H9 (cell line): ENCODE measurements around the gene PUM1. TPM values are rescaled to one million over a fixed set of nuclear protein-coding genes. Genes with fewer than 3 reads are reported as not detected.
"Not testable (repeated sequence)": the region's sequence is repeated elsewhere in the genome, so short reads cannot be mapped to it uniquely, and the experiment has no call there.

Experiments
- DNase-seq: peaks from one replicate; pipeline ENCODE4 v3.0.0-alpha.2; 2017
- H2AFZ ChIP-seq: one replicate; pipeline ENCODE4 v1.6.1; 2013; ENCODE audit warnings: mild to moderate bottlenecking, low read length, control low read depth, moderate library complexity
- H2AK5ac ChIP-seq: 2 replicates; pipeline ENCODE4 v1.6.1; 2013; ENCODE audit warnings: low read length, control low read depth, mixed read lengths; ENCODE audit not compliant: insufficient read length
- H2BK120ac ChIP-seq: one replicate; pipeline ENCODE4 v1.6.1; 2013; ENCODE audit warnings: low read depth, mild to moderate bottlenecking, low read length, control low read depth, inconsistent platforms; ENCODE audit not compliant: poor library complexity, severe bottlenecking
- H2BK12ac ChIP-seq: 2 replicates; pipeline ENCODE4 v1.6.1; 2013; ENCODE audit warnings: low read length, control low read depth, mixed read lengths, low read depth; ENCODE audit not compliant: insufficient read length
- H2BK15ac ChIP-seq: 2 replicates; pipeline ENCODE4 v1.6.1; 2013; ENCODE audit warnings: low read depth, low read length, control low read depth
- H2BK20ac ChIP-seq: one replicate; pipeline ENCODE4 v1.6.1; 2013; ENCODE audit warnings: low read depth, mild to moderate bottlenecking, low read length, control low read depth, inconsistent platforms; ENCODE audit not compliant: poor library complexity, severe bottlenecking
- H2BK5ac ChIP-seq: 2 replicates; pipeline ENCODE4 v1.6.1; 2013; ENCODE audit warnings: low read length, control low read depth, mixed read lengths; ENCODE audit not compliant: insufficient read length
- H3K14ac ChIP-seq: 2 replicates; pipeline ENCODE4 v1.6.1; 2013; ENCODE audit warnings: low read length, control low read depth; ENCODE audit not compliant: insufficient read depth
- H3K18ac ChIP-seq: 2 replicates; pipeline ENCODE4 v1.6.1; 2013; ENCODE audit warnings: low read depth, mild to moderate bottlenecking, mixed read lengths, low read length, control low read depth; ENCODE audit not compliant: insufficient read length
- H3K23ac ChIP-seq: 2 replicates; pipeline ENCODE4 v1.6.1; 2013; ENCODE audit warnings: low read length, control low read depth, mixed read lengths, low read depth; ENCODE audit not compliant: insufficient read length
- H3K23me2 ChIP-seq: 2 replicates; pipeline ENCODE4 v1.6.1; 2013; ENCODE audit warnings: low read depth, mild to moderate bottlenecking, mixed read lengths, low read length, control low read depth; ENCODE audit not compliant: insufficient read length, poor library complexity, severe bottlenecking
- H3K27ac ChIP-seq: 2 replicates; pipeline ENCODE4 v1.5.1; 2013; ENCODE audit warnings: low read length, control low read depth, mixed read lengths, low read depth; ENCODE audit not compliant: insufficient read length
- H3K27me3 ChIP-seq: 2 replicates; pipeline ENCODE4 v1.6.1; 2013; ENCODE audit warnings: low read length, control low read depth, inconsistent platforms; ENCODE audit not compliant: insufficient read depth
- H3K4ac ChIP-seq: 2 replicates; pipeline ENCODE4 v1.6.1; 2013; ENCODE audit warnings: low read depth, mild to moderate bottlenecking, control low read depth, inconsistent platforms, low read length, moderate library complexity
- H3K4me1 ChIP-seq: 2 replicates; pipeline ENCODE4 v1.6.1; 2013; ENCODE audit warnings: low read length, control low read depth, inconsistent platforms; ENCODE audit not compliant: insufficient read depth
- H3K4me2 ChIP-seq: 2 replicates; pipeline ENCODE4 v1.6.1; 2013; ENCODE audit warnings: low read length, control low read depth, mixed read lengths; ENCODE audit not compliant: insufficient read length, insufficient read depth
- H3K56ac ChIP-seq: 2 replicates; pipeline ENCODE4 v1.6.1; 2013; ENCODE audit warnings: low read depth, mild to moderate bottlenecking, mixed read lengths, low read length, control low read depth; ENCODE audit not compliant: insufficient read length
- H3K79me1 ChIP-seq: 2 replicates; pipeline ENCODE4 v1.6.1; 2013; ENCODE audit warnings: low read depth, mild to moderate bottlenecking, moderate library complexity, low read length, control low read depth, inconsistent platforms; ENCODE audit not compliant: insufficient read depth, poor library complexity, severe bottlenecking
- H3K79me2 ChIP-seq: 2 replicates; pipeline ENCODE4 v1.6.1; 2013; ENCODE audit warnings: low read length, control low read depth, inconsistent platforms; ENCODE audit not compliant: insufficient read depth
- H3K9ac ChIP-seq: 2 replicates; pipeline ENCODE4 v1.6.1; 2013; ENCODE audit warnings: low read length, control low read depth, mixed read lengths; ENCODE audit not compliant: insufficient read length; ENCODE audit errors: extremely low read depth
- H3K9me3 ChIP-seq: one replicate; pipeline ENCODE4 v1.6.1; 2013; ENCODE audit warnings: low read depth, low read length, inconsistent platforms; ENCODE audit not compliant: control insufficient read depth
- H3T11ph ChIP-seq: one replicate; pipeline ENCODE4 v1.6.1; 2013; ENCODE audit warnings: mild to moderate bottlenecking, low read length, control low read depth, inconsistent platforms
- H4K20me1 ChIP-seq: one replicate; pipeline ENCODE4 v1.6.1; 2013; ENCODE audit not compliant: control insufficient read depth, insufficient read length, insufficient read depth
- H4K5ac ChIP-seq: 2 replicates; pipeline ENCODE4 v1.6.1; 2013; ENCODE audit warnings: low read depth, mild to moderate bottlenecking, mixed read lengths, low read length, control low read depth; ENCODE audit not compliant: insufficient read length
- H4K8ac ChIP-seq: replicated peaks from 2 replicates; pipeline ENCODE4 v1.6.1; 2013; ENCODE audit warnings: low read length, control low read depth, mixed read lengths, low read depth; ENCODE audit not compliant: insufficient read length
- H4K91ac ChIP-seq: 2 replicates; pipeline ENCODE4 v1.6.1; 2013; ENCODE audit warnings: low read depth, mild to moderate bottlenecking, moderate library complexity, mixed read lengths, low read length, control low read depth; ENCODE audit not compliant: insufficient read length
- H3K27ac Mint-ChIP-seq, 3 experiments: 2 replicates in 2 of 3; 3 replicates in 1 of 3; pipeline ENCODE4 v1.8.0; 2020 to 2021; ENCODE audit warnings: mixed read lengths in 3 of 3, mild to moderate bottlenecking in 1 of 3, moderate library complexity in 1 of 3
- H3K27me3 Mint-ChIP-seq: 2 replicates; pipeline ENCODE4 v1.8.0; 2021; ENCODE audit warnings: low read depth, mild to moderate bottlenecking, moderate library complexity, mixed read lengths
- H3K36me3 Mint-ChIP-seq, 3 experiments: 2 replicates in 2 of 3; 3 replicates in 1 of 3; pipeline ENCODE4 v1.8.0; 2020 to 2021; ENCODE audit warnings: low read depth in 3 of 3, mixed read lengths in 3 of 3; ENCODE audit not compliant: insufficient read depth in 1 of 3
- H3K4me1 Mint-ChIP-seq, 2 experiments: 2 replicates each; pipeline ENCODE4 v1.8.0; 2020; ENCODE audit warnings: mixed read lengths in 2 of 2
- H3K4me3 Mint-ChIP-seq, 2 experiments: 2 replicates in 1 of 2; 3 replicates in 1 of 2; pipeline ENCODE4 v1.8.0; 2020 to 2021; ENCODE audit warnings: mild to moderate bottlenecking in 2 of 2, mixed read lengths in 2 of 2, moderate library complexity in 1 of 2
- H3K9me3 Mint-ChIP-seq, 2 experiments: 2 replicates in 1 of 2; 3 replicates in 1 of 2; pipeline ENCODE4 v1.8.0; 2020; ENCODE audit warnings: mild to moderate bottlenecking in 2 of 2, mixed read lengths in 2 of 2, moderate library complexity in 1 of 2
- WGBS: extraction: QIAGEN DNeasy Blood & Tissue Kit; methylation state at CpG from one replicate; pipeline ENCODE4 v1.1.7; 2013; ENCODE audit warnings: missing lambda C conversion rate, low lambda C conversion rate, mixed read lengths; ENCODE audit not compliant: insufficient read length; ENCODE audit errors: extremely low coverage; 5-methylcytosine and 5-hydroxymethylcytosine counted together
- total RNA-seq: library from RNA; stranded (reverse); gene quantifications from 2 replicates; pipeline ENCODE4 v1.2.1, GENCODE V29; 2021
- TF ChIP-seq, protein P1 (sequence below): fragments of 200-600 bp; sonication (generic); conservative IDR thresholded peaks from 3 replicates; pipeline ENCODE4 v1.8.0; 2021; ENCODE audit warnings: antibody characterized with exemption, mild to moderate bottlenecking

The PUM1 gene
- total RNA-seq, 1 experiment from 2014 or later: 164 TPM

GRCh38 chr1:31054349-31054748 is 11.2 kb downstream of the PUM1 start:
- H2BK120ac ChIP-seq: no peak overlapping the region
- TF ChIP-seq, protein P1, sequence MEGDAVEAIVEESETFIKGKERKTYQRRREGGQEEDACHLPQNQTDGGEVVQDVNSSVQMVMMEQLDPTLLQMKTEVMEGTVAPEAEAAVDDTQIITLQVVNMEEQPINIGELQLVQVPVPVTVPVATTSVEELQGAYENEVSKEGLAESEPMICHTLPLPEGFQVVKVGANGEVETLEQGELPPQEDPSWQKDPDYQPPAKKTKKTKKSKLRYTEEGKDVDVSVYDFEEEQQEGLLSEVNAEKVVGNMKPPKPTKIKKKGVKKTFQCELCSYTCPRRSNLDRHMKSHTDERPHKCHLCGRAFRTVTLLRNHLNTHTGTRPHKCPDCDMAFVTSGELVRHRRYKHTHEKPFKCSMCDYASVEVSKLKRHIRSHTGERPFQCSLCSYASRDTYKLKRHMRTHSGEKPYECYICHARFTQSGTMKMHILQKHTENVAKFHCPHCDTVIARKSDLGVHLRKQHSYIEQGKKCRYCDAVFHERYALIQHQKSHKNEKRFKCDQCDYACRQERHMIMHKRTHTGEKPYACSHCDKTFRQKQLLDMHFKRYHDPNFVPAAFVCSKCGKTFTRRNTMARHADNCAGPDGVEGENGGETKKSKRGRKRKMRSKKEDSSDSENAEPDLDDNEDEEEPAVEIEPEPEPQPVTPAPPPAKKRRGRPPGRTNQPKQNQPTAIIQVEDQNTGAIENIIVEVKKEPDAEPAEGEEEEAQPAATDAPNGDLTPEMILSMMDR: no peak
- H2BK12ac ChIP-seq: no peak overlapping the region
- H3K79me2 ChIP-seq: peaks cover 79% of the 10 kb centered on the region
- peaks cover 5% of the 10 kb centered on the region for H3K79me1 ChIP-seq
- DNase-seq: no peak
- no peak overlapping the region for H3K4me3 Mint-ChIP-seq
- H4K8ac ChIP-seq: no peak overlapping the region
- H2AFZ ChIP-seq: no peak overlapping the region
- no peak overlapping the region for H3K9ac ChIP-seq
- no peak overlapping the region for H4K5ac ChIP-seq
- H4K20me1 ChIP-seq: no peaks in the 10 kb centered on the region
- peaks cover 26 to 71% (median 63%) of the 10 kb centered on the region in 3 experiments; a peak in 6 of 7 replicates for H3K36me3 Mint-ChIP-seq
- H3K27ac ChIP-seq: no peak overlapping the region
- peaks cover 18 to 26% of the 10 kb centered on the region in 2 experiments for H3K4me1 Mint-ChIP-seq
- H3K23me2 ChIP-seq: no peaks in the 10 kb centered on the region
- H3K14ac ChIP-seq: no peak overlapping the region
- H3K4me2 ChIP-seq: no peak overlapping the region
- no peak overlapping the region for H3K56ac ChIP-seq
- H2BK20ac ChIP-seq: no peak overlapping the region
- H3K27me3 ChIP-seq: no peaks in the 10 kb centered on the region
- H2AK5ac ChIP-seq: no peak overlapping the region
- no peak overlapping the region for H2BK5ac ChIP-seq
- no peak overlapping the region for H3K23ac ChIP-seq
- no peak overlapping the region for H3K27ac Mint-ChIP-seq
- H3T11ph ChIP-seq: no peak overlapping the region
- H3K4ac ChIP-seq: no peak overlapping the region
- no peaks in the 10 kb centered on the region for H3K9me3 ChIP-seq
- H3K27me3 Mint-ChIP-seq: no peaks in the 10 kb centered on the region
- H3K4me1 ChIP-seq: no peaks in the 10 kb centered on the region; the same call in 1 of the 2 replicates
- H3K18ac ChIP-seq: no peak overlapping the region
- H2BK15ac ChIP-seq: no peak overlapping the region
- H4K91ac ChIP-seq: no peak overlapping the region
- no CpG with 5 or more reads among the region's 3 CpGs for WGBS
- no peaks in the 10 kb centered on the region for H3K9me3 Mint-ChIP-seq

DNA sequence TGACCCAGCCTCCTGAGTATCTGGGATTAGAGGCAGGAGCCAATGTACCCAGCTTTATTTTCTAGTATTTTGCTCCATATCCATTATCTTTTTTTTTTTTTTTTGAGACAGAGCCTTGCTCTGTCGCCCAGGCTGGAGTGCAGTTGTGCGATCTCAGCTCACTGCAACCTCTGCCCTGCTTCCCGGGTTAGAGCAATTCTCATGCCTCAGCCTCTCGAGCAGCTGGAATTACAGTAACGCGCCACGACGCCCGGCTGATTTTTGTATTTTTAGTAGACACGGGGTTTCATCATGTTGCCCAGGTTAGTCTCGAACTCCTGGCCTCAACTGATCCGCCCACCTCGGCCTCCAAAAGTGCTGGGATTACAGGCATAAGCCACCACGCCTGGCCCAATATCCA is 12.9 kb downstream of the PUM1 start:
- H3K18ac ChIP-seq, H3K23me2 ChIP-seq, H2BK12ac ChIP-seq, H3K27ac ChIP-seq, H3K4ac ChIP-seq, H3K56ac ChIP-seq, H2BK15ac ChIP-seq, H4K5ac ChIP-seq, H3K4me1 ChIP-seq, H3K27me3 Mint-ChIP-seq, H3K9me3 Mint-ChIP-seq, H3K4me2 ChIP-seq, H2AFZ ChIP-seq, H4K91ac ChIP-seq, H2AK5ac ChIP-seq, H3K9me3 ChIP-seq, H3K9ac ChIP-seq, H3K79me1 ChIP-seq, H2BK120ac ChIP-seq, H2BK5ac ChIP-seq, H4K20me1 ChIP-seq, H3K27me3 ChIP-seq, H4K8ac ChIP-seq, H3K14ac ChIP-seq, H3K4me3 Mint-ChIP-seq, DNase-seq, H3K23ac ChIP-seq, H2BK20ac ChIP-seq, H3T11ph ChIP-seq: not testable (repeated sequence)
- Mint-ChIP-seq H3K36me3 (peaks cover 8 to 57% (median 46%) of the 10 kb centered on the region in 3 experiments), H3K4me1 (peaks cover 16 to 20% of the 10 kb centered on the region in 2 experiments; a peak in 3 of 4 replicates), H3K27ac (peak overlapping the region in 1 of 3 experiments; percentile 67; a peak in 1 of 7 replicates)
- WGBS: no CpG with 5 or more reads among the region's 14 CpGs
- peaks cover 75% of the 10 kb centered on the region for H3K79me2 ChIP-seq
